Stomach smooth muscle (tissue), 2 donors: Measurements from ENCODE around the gene RUNX2.

Experiments used
- H3K27ac ChIP-seq: one replicate; pipeline ENCODE4 v1.7.0; 2013; ENCODE audit warnings: mild to moderate bottlenecking, low read length, inconsistent platforms
- H3K27me3 ChIP-seq, 2 donors: one replicate each; pipeline ENCODE4 v1.7.0; 2013; ENCODE audit warnings: low read length in 2 of 2; ENCODE audit not compliant: insufficient read depth in 2 of 2, control insufficient read depth in 1 of 2
- H3K36me3 ChIP-seq, 2 donors: one replicate each; pipeline ENCODE4 v1.7.0; 2013; ENCODE audit warnings: low read length in 2 of 2; ENCODE audit not compliant: control insufficient read depth in 2 of 2, insufficient read depth in 2 of 2
- H3K4me1 ChIP-seq: one replicate; pipeline ENCODE4 v1.7.0; 2013; ENCODE audit warnings: low read length; ENCODE audit not compliant: control insufficient read depth, insufficient read depth
- H3K4me3 ChIP-seq, 2 donors: one replicate each; pipeline ENCODE4 v1.7.0; 2013; ENCODE audit warnings: low read length in 2 of 2
- H3K9ac ChIP-seq, 2 donors: one replicate each; pipeline ENCODE4 v1.7.0; 2013; ENCODE audit warnings: low read length in 2 of 2, mild to moderate bottlenecking in 1 of 2
- H3K9me3 ChIP-seq, 2 donors: one replicate each; pipeline ENCODE4 v1.7.0; 2013; ENCODE audit warnings: low read length in 2 of 2; ENCODE audit not compliant: control insufficient read depth in 2 of 2
- donor health status: healthy.
- donor health status: Pancreatic carcinoma.

RUNX2 gene

GRCh38 chr6:45572833-45573232 lies 244.7 kb downstream of the RUNX2 start:
- Histone ChIP-seq H3K9me3 (no peaks in the 10 kb centered on the region), H3K27ac (no peak overlapping the region), H3K4me1 (peaks cover 2% of the 10 kb centered on the region), H3K4me3 (no peak overlapping the region), H3K9ac (no peak overlapping the region), H3K36me3 (no peaks in the 10 kb centered on the region), H3K27me3 (no peaks in the 10 kb centered on the region)

GRCh38 chr6:45574014-45574461 lies 245.9 kb downstream of the RUNX2 start:
- no peak overlapping the region for H3K27ac ChIP-seq
- no peak overlapping the region for H3K9ac ChIP-seq
- no peak overlapping the region for H3K4me3 ChIP-seq
- no peaks in the 10 kb centered on the region for H3K27me3 ChIP-seq
- no peaks in the 10 kb centered on the region for H3K9me3 ChIP-seq
- no peaks in the 10 kb centered on the region for H3K36me3 ChIP-seq
- peaks cover 2% of the 10 kb centered on the region for H3K4me1 ChIP-seq

GRCh38 chr6:45574885-45575284 lies 246.8 kb downstream of the RUNX2 start:
- H3K9ac ChIP-seq, result no peak overlapping the region
- no peak overlapping the region for H3K4me3 ChIP-seq
- no peak overlapping the region for H3K27ac ChIP-seq
- H3K27me3 ChIP-seq, result no peaks in the 10 kb centered on the region
- H3K36me3 ChIP-seq, result no peaks in the 10 kb centered on the region
- no peaks in the 10 kb centered on the region for H3K9me3 ChIP-seq
- H3K4me1 ChIP-seq, result peaks cover 2% of the 10 kb centered on the region

- Histone ChIP-seq H3K27ac (no peak overlapping the region), H3K9ac (no peak overlapping the region), H3K36me3 (no peaks in the 10 kb centered on the region), H3K27me3 (no peaks in the 10 kb centered on the region), H3K9me3 (no peaks in the 10 kb centered on the region), H3K4me3 (no peak overlapping the region), H3K4me1 (peaks cover 2% of the 10 kb centered on the region)
These were observed 248.8 kb downstream of the RUNX2 start for GRCh38 chr6:45576648-45577624.

GRCh38 chr6:45577836-45578504 lies 249.8 kb downstream of the RUNX2 start:
- Histone ChIP-seq H3K36me3 (no peaks in the 10 kb centered on the region), H3K4me1 (peaks cover 2% of the 10 kb centered on the region), H3K4me3 (no peak overlapping the region), H3K9me3 (no peaks in the 10 kb centered on the region), H3K9ac (no peak overlapping the region), H3K27ac (no peak overlapping the region), H3K27me3 (no peaks in the 10 kb centered on the region)

- Histone ChIP-seq H3K9ac (no peak overlapping the region), H3K27ac (no peak overlapping the region), H3K36me3 (no peaks in the 10 kb centered on the region), H3K4me1 (no peaks in the 10 kb centered on the region), H3K9me3 (no peaks in the 10 kb centered on the region), H3K27me3 (no peaks in the 10 kb centered on the region), H3K4me3 (no peak overlapping the region)
These were observed 256.0 kb downstream of the RUNX2 start for GRCh38 chr6:45584127-45584526.

- Histone ChIP-seq H3K4me1 (peaks cover 12% of the 10 kb centered on the region), H3K27me3 (no peaks in the 10 kb centered on the region), H3K27ac (no peak overlapping the region), H3K9ac (no peak overlapping the region), H3K9me3 (no peaks in the 10 kb centered on the region), H3K36me3 (no peaks in the 10 kb centered on the region), H3K4me3 (no peak overlapping the region)
These were observed 258.4 kb downstream of the RUNX2 start for GRCh38 chr6:45586216-45587171.

GRCh38 chr6:45587229-45588060 lies 259.3 kb downstream of the RUNX2 start:
- Histone ChIP-seq H3K27me3 (no peaks in the 10 kb centered on the region), H3K36me3 (no peaks in the 10 kb centered on the region), H3K9me3 (no peaks in the 10 kb centered on the region), H3K4me3 (no peak overlapping the region), H3K4me1 (peaks cover 12% of the 10 kb centered on the region), H3K9ac (no peak overlapping the region), H3K27ac (no peak overlapping the region)

- Histone ChIP-seq H3K27ac (no peak overlapping the region), H3K36me3 (no peaks in the 10 kb centered on the region)
These were observed 261.2 kb downstream of the RUNX2 start for GRCh38 chr6:45589367-45589766.

More at GRCh38 chr6:45589367-45589766, 261.2 kb downstream of the RUNX2 start:
- H3K4me3 ChIP-seq, result no peak overlapping the region
- H3K9me3 ChIP-seq, result no peaks in the 10 kb centered on the region
- H3K9ac ChIP-seq, result no peak overlapping the region
- peaks cover 12% of the 10 kb centered on the region for H3K4me1 ChIP-seq
- H3K27me3 ChIP-seq, result no peaks in the 10 kb centered on the region
